Uterus (tissue), 2 donors: ENCODE measurements around the gene SDHA.

Experiments used
- CTCF ChIP-seq, 4 experiments: fragments of 200-600 bp in 2 of 4; fragments of 450-650 bp in 2 of 4; sonication (generic) in 2 of 4; IDR thresholded peaks; one replicate each; pipeline ENCODE4 v1.5.1; 2016 to 2019; ENCODE audit warnings: antibody characterized with exemption in 4 of 4, mild to moderate bottlenecking in 2 of 4, moderate library complexity in 1 of 4
- POLR2A ChIP-seq, 2 donors: fragments of 450-650 bp; IDR thresholded peaks; one replicate each; pipeline ENCODE4 v1.6.1; 2016; ENCODE audit warnings: antibody characterized with exemption in 2 of 2, mild to moderate bottlenecking in 1 of 2, moderate library complexity in 1 of 2

GRCh38 chr5:195401-196160 is 22.5 kb upstream of the SDHA start:
- no peak for TF ChIP-seq POLR2A (IDR thresholded peaks at IDR 0.05)
- TF ChIP-seq CTCF (IDR thresholded peaks at IDR 0.05), result no peak
